GM12878 (cell line): ENCODE measurements around the gene TCEAL1. TPM values are rescaled to one million over a fixed set of nuclear protein-coding genes. Genes with fewer than 3 reads are reported as not detected.

Source experiments
- ATAC-seq: fragments of 200-7000 bp; cut with Tn5 transposase; 3 replicates; pipeline ENCODE4 v1.9.1; 2020; ENCODE audit warnings: mild to moderate bottlenecking, moderate library complexity
- BruUV-seq: library from RNA; stranded (reverse); fragments of 400-500 nt; replicated peaks from 2 replicates; lab custom pipeline; 2021; lab: Mats Ljungman, UMichigan
- CTCF ChIA-PET: fragments of 300-600 bp; sonication (Branson Sonifier 250); formaldehyde crosslinking; extraction: SDS; loops from one replicate; lab custom pipeline; 2021; ENCODE audit warnings: inconsistent platforms; lab: Yijun Ruan, JAX
- POLR2A ChIA-PET: fragments of 350-600 bp; formaldehyde crosslinking; extraction: SDS; loops from one replicate; lab custom pipeline; 2021; ENCODE audit warnings: inconsistent platforms; lab: Charles Lee
- RAD21 ChIA-PET: fragments of 300-600 bp; sonication (Branson Sonifier 250); formaldehyde crosslinking; loops from one replicate; lab custom pipeline; 2023; ENCODE audit warnings: antibody characterized with exemption; ENCODE audit not compliant: unreplicated experiment; lab: Charles Lee
- SMC1A ChIA-PET: fragments of 300-600 bp; sonication (Branson Sonifier 250); formaldehyde crosslinking; loops from one replicate; lab custom pipeline; 2023; ENCODE audit not compliant: unreplicated experiment, uncharacterized antibody; lab: Charles Lee
- DNase-seq: peaks from one replicate; pipeline ENCODE4 v3.0.0-alpha.2; 2011; ENCODE audit warnings: low read depth, low spot score
- FAIRE-seq: peaks from 3 replicates; lab custom pipeline; 2011; peaks lifted over from hg19 to GRCh38; lab: Jason Lieb, UNC
- H2AFZ ChIP-seq: 2 replicates; pipeline ENCODE4 v1.6.0; 2011; ENCODE audit warnings: low read depth, low read length, control low read depth; ENCODE audit not compliant: control insufficient read depth
- H3K27ac ChIP-seq: 2 replicates; pipeline ENCODE4 v1.5.1; 2011; ENCODE audit warnings: control low read depth; ENCODE audit not compliant: control insufficient read depth, insufficient read depth
- H3K27me3 ChIP-seq, 2 experiments: replicated peaks in 1 of 2; 2 replicates each; pipeline versions ENCODE4 v1.6.0 to v1.6.1; 2011; ENCODE audit warnings: low read length in 1 of 2; ENCODE audit not compliant: control insufficient read depth in 2 of 2, insufficient read depth in 2 of 2
- H3K36me3 ChIP-seq, 2 experiments: 2 replicates each; pipeline ENCODE4 v1.5.1; 2011; ENCODE audit warnings: low read length in 1 of 2; ENCODE audit not compliant: control insufficient read depth in 2 of 2, insufficient read depth in 2 of 2
- H3K4me1 ChIP-seq: 2 replicates; pipeline ENCODE4 v1.6.1; 2011; ENCODE audit warnings: mild to moderate bottlenecking, low read length, moderate library complexity, mixed read lengths; ENCODE audit not compliant: control insufficient read depth, insufficient read depth
- H3K4me2 ChIP-seq: 2 replicates; pipeline ENCODE4 v1.6.0; 2011; ENCODE audit warnings: control low read depth; ENCODE audit not compliant: control insufficient read depth, insufficient read depth
- H3K4me3 ChIP-seq: fragments of 200-600 bp; sonication (generic); 2 replicates; pipeline ENCODE4 v1.5.1; 2016
- H3K79me2 ChIP-seq: 2 replicates; pipeline ENCODE4 v1.6.0; 2011; ENCODE audit warnings: low read length; ENCODE audit not compliant: control insufficient read depth, insufficient read depth
- H3K9ac ChIP-seq: 2 replicates; pipeline ENCODE4 v1.8.0; 2011; ENCODE audit warnings: low read length, control low read depth, mixed read lengths; ENCODE audit not compliant: control insufficient read depth, insufficient read depth
- H3K9me3 ChIP-seq: replicated peaks from 3 replicates; pipeline ENCODE4 v1.5.1; 2011; ENCODE audit warnings: mild to moderate bottlenecking, low read length; ENCODE audit not compliant: control insufficient read depth, insufficient read depth
- H4K20me1 ChIP-seq: 2 replicates; pipeline ENCODE4 v1.6.0; 2011; ENCODE audit not compliant: control insufficient read depth, insufficient read depth
- ATF7 ChIP-seq: fragments of 450-650 bp; IDR thresholded peaks from 2 replicates; pipeline ENCODE4 v1.6.1; 2016; ENCODE audit warnings: low read depth, mild to moderate bottlenecking
- BRCA1 ChIP-seq: IDR thresholded peaks from 2 replicates; pipeline ENCODE4 v1.6.1; 2011; ENCODE audit warnings: low read depth, low read length, improper control_type of control experiment
- EZH2 ChIP-seq: IDR thresholded peaks from 2 replicates; pipeline ENCODE4 v1.6.1; 2012; ENCODE audit warnings: low read depth, mild to moderate bottlenecking, control low read depth, inconsistent platforms, low read length, borderline replicate concordance; ENCODE audit not compliant: control insufficient read depth
- RB1 ChIP-seq: fragments of 450-650 bp; formaldehyde crosslinking; IDR thresholded peaks from 2 replicates; pipeline ENCODE4 v1.6.1; 2017; ENCODE audit warnings: mild to moderate bottlenecking, borderline replicate concordance
- SKIL ChIP-seq: fragments of 450-650 bp; IDR thresholded peaks from 2 replicates; pipeline ENCODE4 v1.6.1; 2017; ENCODE audit warnings: mild to moderate bottlenecking, low read depth, inconsistent platforms; ENCODE audit not compliant: poor library complexity, severe bottlenecking
- ZBTB33 ChIP-seq: fragments of 450-650 bp; IDR thresholded peaks from 2 replicates; pipeline ENCODE4 v1.6.1; 2017; ENCODE audit warnings: mild to moderate bottlenecking
- in situ Hi-C: fragments of 300-500 bp; cut with MboI; formaldehyde crosslinking; loops from 9 replicates; pipeline ENCODE4 v1.14.3; 2018; ENCODE audit warnings: mixed read lengths
- intact Hi-C: fragments of 100-400 bp; cut with micrococcal nuclease; formaldehyde crosslinking; loops from one replicate; pipeline ENCODE4 v1.14.2; 2022; ENCODE audit not compliant: unreplicated experiment
- polyA plus RNA-seq, 11 experiments: library from polyadenylated mRNA; depleted of rRNA in 4 of 11; unstranded in 6 of 11; stranded (reverse) in 5 of 11; fragments of >200 nt; fragmentation: Nextera tagmentation in 4 of 11; fragmentation: Illumina TruSeq in 1 of 11; extraction: Ambion mirVana in 4 of 11; extraction: Trizol in 1 of 11; gene quantifications; 1 replicate in 1 of 11; 2 replicates in 10 of 11; pipeline versions ENCODE4 v1.2.1 to v1.2.3, GENCODE V29; 2011 to 2016; ENCODE audit warnings: inconsistent platforms in 2 of 11, missing spikeins in 2 of 11, low read depth in 1 of 11
- total RNA-seq, 4 experiments: library from RNA; depleted of rRNA in 3 of 4; stranded (reverse); fragments of >200 nt in 3 of 4; fragmentation: Illumina TruSeq in 1 of 4; extraction: Trizol in 1 of 4; gene quantifications; 2 replicates each; pipeline versions ENCODE4 v1.2.1 to v1.2.3, GENCODE V29; 2013 to 2021

The TCEAL1 gene
- total and polyA plus RNA-seq, 10 of the 15 experiments (the other 5 are each of a cell fraction or from before 2014, with no cell fraction given) = 10.1 to 24.3 (median 17.8) TPM

- BruUV-seq = no TSS peak
- no peak for ATAC-seq
- CTCF ChIA-PET = interaction anchor here (1.3 kb wide), 1 partner anchor 64 kb away, joined by 4 read pairs; no protein-coding TSS in a partner anchor
- Histone ChIP-seq H3K4me2 (no peak overlapping the region), H3K27me3 (no peaks in the 10 kb centered on the region), H3K79me2 (no peaks in the 10 kb centered on the region), H3K4me1 (no peaks in the 10 kb centered on the region), H3K9me3 (no peaks in the 10 kb centered on the region), H3K36me3 (no peaks in the 10 kb centered on the region), H2AFZ (no peak overlapping the region), H3K27ac (no peak overlapping the region), H3K9ac (no peak overlapping the region), H3K4me3 (no peak overlapping the region), H4K20me1 (no peaks in the 10 kb centered on the region)
- intact Hi-C loops (no loop called here), in situ Hi-C loops (no loop called here)
- SMC1A ChIA-PET = no interaction called here
- POLR2A ChIA-PET = no interaction called here
- FAIRE-seq = no peak
- RAD21 ChIA-PET = no interaction called here
- TF ChIP-seq BRCA1 = no peak
- TF ChIP-seq EZH2 = no peak
- no peak for TF ChIP-seq RB1
- no peak for TF ChIP-seq SKIL
- TF ChIP-seq ZBTB33 = no peak
- TF ChIP-seq ATF7 = no peak
- DNase-seq = no peak
Measured at GRCh38 chrX:103626855-103627254, 1.9 kb upstream of the TCEAL1 start.
